Epithelial cell of alveolus of lung (primary cell): ENCODE measurements around the gene NDUFV2. TPM values are rescaled to one million over a fixed set of nuclear protein-coding genes. Genes with fewer than 3 reads are reported as not detected.

Experiments
- total RNA-seq: library from RNA; depleted of rRNA; stranded (reverse); fragments of >200 nt; gene quantifications from 2 replicates; pipeline ENCODE4 v1.2.1, GENCODE V29; 2015

The NDUFV2 gene
- total RNA-seq, result 147 and 170 TPM in 2 replicates

DNA sequence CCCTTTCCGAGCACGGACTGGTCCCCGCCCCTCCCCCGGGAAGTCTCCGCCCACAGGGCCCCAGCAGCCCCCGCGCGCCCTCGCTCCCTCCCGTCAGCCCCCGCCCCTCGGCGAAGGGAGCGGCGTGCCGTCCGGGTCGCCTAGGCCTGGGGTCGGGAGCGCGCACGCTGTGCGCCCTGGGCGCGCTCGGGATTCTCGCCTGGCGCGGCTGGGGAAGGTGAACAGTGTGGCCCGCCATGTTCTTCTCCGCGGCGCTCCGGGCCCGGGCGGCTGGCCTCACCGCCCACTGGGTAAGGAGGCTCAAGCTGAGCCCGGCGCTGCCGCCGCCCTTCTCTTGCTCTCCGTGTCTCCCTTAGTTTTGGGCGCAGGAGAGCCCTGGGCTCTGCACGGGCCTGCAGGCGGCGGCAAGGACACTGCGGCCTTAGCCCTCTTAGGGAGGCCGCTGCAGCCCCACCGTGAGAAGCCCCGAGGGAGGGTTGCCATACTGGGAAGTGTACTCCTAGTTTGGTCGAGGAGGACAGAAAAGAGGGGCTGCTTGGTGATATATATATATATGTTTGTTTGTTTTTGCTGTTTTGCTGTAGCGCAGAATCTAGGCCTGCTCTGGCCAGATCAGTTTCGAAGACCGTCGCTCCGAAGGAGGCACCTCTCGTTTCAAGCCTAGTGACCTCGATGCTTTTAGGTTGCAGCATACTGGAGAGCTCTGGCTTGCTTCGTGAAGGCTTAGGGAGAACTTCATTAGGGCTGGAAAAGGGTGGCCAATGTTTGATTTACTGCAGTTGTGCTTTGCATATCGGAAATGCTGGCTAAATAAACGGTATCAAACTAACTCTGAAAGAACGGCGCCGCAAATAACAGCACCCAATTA lies at the start of gene NDUFV2:
Gene NDUFV2 (plus strand): TSS at position 192 of the 868 bp plus-strand sequence. CDS start 45 bp downstream, at position 237.

DNA sequence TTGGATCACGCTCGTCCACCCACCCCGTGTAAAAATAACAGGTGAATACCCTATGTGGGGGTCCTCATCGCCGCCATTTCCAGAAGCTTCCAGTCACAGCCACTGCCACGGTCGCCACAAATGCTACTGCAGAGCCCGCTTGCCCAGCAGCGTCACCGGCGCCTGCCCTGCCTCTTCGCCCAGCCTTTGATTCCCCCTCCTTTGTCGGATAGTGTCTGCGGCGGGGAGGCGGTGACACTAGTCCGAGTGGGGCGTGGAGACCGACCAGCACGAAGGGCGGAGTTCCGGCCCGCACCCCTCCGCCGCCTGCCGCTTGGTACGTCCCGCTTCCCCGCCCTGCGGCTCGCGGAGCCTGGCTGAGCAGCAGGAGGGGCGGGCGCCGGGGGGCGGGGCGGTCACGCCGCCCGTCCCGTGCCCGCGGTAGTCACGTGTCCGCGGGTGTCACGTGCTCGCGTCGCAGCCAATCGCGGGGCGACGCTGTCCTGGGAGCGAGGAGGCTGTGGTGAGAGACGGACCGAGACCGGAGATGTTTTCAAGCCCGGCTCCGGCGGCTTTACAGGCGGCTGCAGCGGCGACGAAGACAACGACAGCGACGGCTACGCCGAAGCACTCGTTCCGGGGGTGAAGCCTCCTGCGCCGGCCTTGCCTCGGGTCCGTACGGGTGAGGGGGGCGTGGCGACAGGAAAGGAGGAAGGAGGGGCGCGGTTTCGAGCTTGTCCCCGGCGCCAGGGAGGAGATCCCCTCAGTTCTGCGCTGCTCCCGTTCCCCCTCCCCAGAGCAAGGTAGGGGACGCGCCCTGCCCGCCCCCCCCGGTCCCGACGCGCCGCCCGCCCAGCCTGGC lies 34.0 kb downstream of the NDUFV2 start, which contains the start of gene ANKRD12:
Gene ANKRD12 (plus strand): TSS at position 467 of the 841 bp plus-strand sequence. CDS start 45,652 bp downstream, outside the sequence.

Other genes with a start within 250 kb of the NDUFV2 start
- gene ANKRD12, start 34.1 kb downstream of the NDUFV2 start, total RNA-seq, result 6.3 and 11.2 TPM in 2 replicates
- gene TWSG1, start 232.1 kb downstream of the NDUFV2 start, total RNA-seq, result 95.9 and 113 TPM in 2 replicates